A549 treated with Mapracorat at 1 μM for 4 hours (cell line): ENCODE data around the gene PIK3R3. TPM values are rescaled to one million over a fixed set of nuclear protein-coding genes. Genes with fewer than 3 reads are reported as not detected.

Source experiments
- total RNA-seq: library from RNA; stranded (reverse); fragments of 200-300 nt; extraction: Qiagen RNA extraction; gene quantifications from 5 replicates; pipeline ENCODE4 v1.2.3, GENCODE V29; 2022

The PIK3R3 gene
- total RNA-seq: 1.2 to 1.5 TPM (median 1.4 TPM) in 5 replicates

DNA sequence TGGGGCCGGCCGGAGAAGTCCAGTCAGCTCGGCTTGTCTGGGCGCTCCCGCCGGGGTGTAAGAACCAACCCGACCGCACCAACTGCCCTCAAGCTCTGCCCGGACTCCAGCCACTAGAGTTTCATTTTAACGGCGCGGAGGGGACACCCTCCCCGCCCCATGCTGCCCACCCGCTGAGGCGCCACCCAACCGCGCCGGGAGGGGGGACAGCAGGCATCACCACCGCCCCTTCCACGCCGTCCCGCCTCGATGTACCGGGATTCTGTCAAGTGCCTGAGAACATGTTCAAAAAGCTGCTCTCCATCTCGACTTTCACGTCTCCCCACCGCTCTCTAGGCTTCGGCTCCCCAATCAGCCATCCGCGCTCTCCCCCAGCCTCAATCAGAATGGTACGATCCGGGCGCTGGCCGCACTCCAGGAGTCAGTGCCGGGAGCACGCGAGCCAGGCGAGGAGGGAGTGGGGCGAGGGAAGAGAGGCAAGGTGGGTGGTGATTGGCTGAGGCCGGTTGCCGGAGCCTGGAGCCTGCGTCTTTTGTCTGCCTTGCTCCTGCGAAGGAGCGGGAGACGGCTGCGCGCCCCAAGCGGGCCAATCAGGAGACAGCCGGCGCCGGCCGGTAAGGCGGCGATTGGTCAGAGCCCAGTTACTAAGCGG is at the start of gene PIK3R3:
TSS of gene PIK3R3 (minus strand) at position 101 of the 652 bp plus-strand sequence. CDS start 677 bp downstream, outside the sequence.

DNA sequence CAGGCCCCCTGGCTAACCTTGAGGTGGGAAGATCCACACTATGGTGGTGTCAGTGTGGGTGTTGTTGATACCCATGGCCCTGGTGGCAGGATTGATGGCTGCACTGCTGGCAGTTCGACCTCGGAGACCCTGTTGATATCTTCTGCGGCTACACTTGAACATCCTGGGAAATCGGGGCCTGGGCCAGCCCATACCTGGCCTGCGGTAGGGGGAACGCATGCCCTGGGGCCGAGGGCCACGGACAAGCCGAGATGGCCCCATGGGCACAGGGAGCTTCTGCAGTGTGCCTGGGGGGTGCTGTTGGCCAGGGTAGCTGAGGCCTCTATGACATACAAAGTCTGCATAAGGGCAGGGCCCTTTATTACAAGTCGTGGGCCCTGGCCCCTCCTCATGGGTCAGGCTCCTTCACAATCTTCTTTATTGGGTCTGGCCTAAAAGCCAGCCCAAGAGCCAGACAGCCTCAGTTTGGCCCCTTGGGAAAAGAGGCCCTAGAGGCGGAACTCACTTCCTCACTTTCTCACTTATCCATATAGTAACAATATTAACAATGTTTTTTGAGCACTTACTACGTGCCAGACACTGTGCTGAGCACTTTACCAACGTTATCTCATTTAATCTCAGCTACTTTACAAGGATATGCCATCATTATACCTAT is 43.9 kb upstream of the PIK3R3 start, which contains the start of gene P3R3URF:
TSS of gene P3R3URF (minus strand) at position 278 of the 655 bp plus-strand sequence. CDS start at position 261, 17 bp downstream.

DNA sequence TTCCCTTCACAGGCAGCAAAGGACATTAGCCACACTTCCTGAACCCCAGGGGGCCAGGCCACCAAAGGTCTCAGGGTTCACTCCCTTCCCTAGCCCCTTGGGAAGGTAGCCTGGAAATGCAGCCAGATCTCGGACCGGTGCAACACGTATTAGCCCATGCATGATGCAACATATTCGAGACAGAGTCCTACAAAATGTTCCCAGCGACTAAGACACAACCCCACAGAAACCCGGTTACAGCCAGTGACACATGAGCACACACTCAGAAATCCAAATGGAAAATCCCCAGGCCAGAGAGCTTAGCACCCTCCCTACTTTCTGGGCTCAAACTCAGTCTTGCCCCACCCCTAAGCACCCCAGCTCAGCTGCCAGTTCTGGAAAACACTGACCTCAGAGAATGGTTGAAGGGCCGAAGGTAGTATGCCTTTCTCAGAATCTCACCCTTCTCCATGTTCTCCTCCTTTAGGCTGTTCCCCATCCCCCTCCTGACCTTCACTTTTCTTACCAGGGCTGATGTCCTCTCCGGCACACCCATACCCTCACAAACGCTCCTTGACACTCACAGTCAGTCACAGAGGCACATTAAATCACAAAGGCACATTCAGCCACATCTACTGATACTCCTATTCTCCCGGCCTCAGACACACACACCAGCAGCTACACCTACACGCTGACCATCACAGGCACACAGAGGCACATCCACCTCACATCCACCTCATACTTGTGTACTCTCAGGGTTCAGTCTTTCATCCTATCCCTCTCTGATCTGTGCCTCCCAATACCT is 42.2 kb upstream of the PIK3R3 start, which contains the start of gene TSPAN1:
TSS of gene TSPAN1 (plus strand) at position 640 of the 784 bp plus-strand sequence. CDS start 6,021 bp downstream, outside the sequence.

Other genes with a start within 250 kb of the PIK3R3 start
- gene TSPAN1, start 42.5 kb upstream of the PIK3R3 start, total RNA-seq: 2.1 to 3.2 TPM (median 2.6 TPM) in 5 replicates
- not detected in 5 replicates for gene P3R3URF, start 43.9 kb upstream of the PIK3R3 start, total RNA-seq
- gene POMGNT1, start 65.8 kb upstream of the PIK3R3 start, total RNA-seq: 35.2 to 49.6 TPM (median 46.2 TPM) in 5 replicates
- not detected in 5 replicates for gene LURAP1, start 70.7 kb upstream of the PIK3R3 start, total RNA-seq
- 8.2 to 12.0 TPM (median 10.7 TPM) in 5 replicates for gene RAD54L, start 115.1 kb upstream of the PIK3R3 start, total RNA-seq
- gene LRRC41, start 171.0 kb upstream of the PIK3R3 start, total RNA-seq: 35.5 to 42.5 TPM (median 41.3 TPM) in 5 replicates
- 385 to 553 TPM (median 399 TPM) in 5 replicates for gene UQCRH, start 171.1 kb upstream of the PIK3R3 start, total RNA-seq
- 11.5 to 14.0 TPM (median 11.7 TPM) in 5 replicates for gene NSUN4, start 208.2 kb upstream of the PIK3R3 start, total RNA-seq